Thyroid gland (tissue), 4 donors: Measurements from ENCODE around the gene BEAN1.

Experiments used
- POLR2A ChIP-seq, 2 donors: fragments of 450-650 bp; IDR thresholded peaks; one replicate each; pipeline ENCODE4 v1.6.1; 2017; ENCODE audit warnings: antibody characterized with exemption in 2 of 2, mild to moderate bottlenecking in 2 of 2, moderate library complexity in 1 of 2
- TF ChIP-seq, protein P1 (sequence below), 6 experiments: fragments of 200-600 bp in 3 of 6; fragments of 450-650 bp in 3 of 6; sonication (generic) in 3 of 6; IDR thresholded peaks; one replicate each; pipeline ENCODE4 v1.5.1; 2016 to 2019; ENCODE audit warnings: antibody characterized with exemption in 6 of 6, mild to moderate bottlenecking in 2 of 6, inconsistent platforms in 1 of 6, moderate library complexity in 1 of 6

DNA sequence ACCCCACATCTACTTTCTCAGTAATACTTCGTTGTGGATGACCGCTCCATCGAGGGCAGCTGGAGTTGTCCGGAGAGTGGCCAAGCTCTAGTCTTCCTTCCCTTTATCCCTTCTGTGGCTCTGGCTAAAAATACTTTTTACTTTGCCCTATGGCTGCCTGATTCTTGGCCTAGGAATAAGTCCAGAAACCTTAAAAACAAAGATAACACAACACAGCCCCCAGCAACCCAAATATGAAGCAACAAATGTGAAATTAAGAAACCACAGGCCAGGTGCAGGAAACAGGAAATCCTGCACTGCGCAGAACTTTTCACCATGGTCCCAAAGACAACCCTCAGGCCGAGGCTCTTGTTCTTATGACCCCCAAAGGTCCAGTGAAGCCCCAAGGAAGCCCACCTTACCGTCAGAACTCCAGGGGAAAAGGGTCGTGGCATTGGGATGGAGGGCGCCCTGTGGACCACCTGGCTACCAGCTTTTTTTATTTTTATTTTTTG is 96.8 kb downstream of the BEAN1 start:
- TF ChIP-seq, protein P1, sequence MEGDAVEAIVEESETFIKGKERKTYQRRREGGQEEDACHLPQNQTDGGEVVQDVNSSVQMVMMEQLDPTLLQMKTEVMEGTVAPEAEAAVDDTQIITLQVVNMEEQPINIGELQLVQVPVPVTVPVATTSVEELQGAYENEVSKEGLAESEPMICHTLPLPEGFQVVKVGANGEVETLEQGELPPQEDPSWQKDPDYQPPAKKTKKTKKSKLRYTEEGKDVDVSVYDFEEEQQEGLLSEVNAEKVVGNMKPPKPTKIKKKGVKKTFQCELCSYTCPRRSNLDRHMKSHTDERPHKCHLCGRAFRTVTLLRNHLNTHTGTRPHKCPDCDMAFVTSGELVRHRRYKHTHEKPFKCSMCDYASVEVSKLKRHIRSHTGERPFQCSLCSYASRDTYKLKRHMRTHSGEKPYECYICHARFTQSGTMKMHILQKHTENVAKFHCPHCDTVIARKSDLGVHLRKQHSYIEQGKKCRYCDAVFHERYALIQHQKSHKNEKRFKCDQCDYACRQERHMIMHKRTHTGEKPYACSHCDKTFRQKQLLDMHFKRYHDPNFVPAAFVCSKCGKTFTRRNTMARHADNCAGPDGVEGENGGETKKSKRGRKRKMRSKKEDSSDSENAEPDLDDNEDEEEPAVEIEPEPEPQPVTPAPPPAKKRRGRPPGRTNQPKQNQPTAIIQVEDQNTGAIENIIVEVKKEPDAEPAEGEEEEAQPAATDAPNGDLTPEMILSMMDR (IDR thresholded peaks at IDR 0.05): no peak
- TF ChIP-seq POLR2A (IDR thresholded peaks at IDR 0.05): no peak
